ENCODE data around the gene TPD52L2.

- no peak for TF ChIP-seq CTCF (IDR thresholded peaks at IDR 0.05)
- no peak for TF ChIP-seq POLR2AphosphoS5 (IDR thresholded peaks at IDR 0.05)
These were observed 27.6 kb upstream of the TPD52L2 start for GRCh38 chr20:63837479-63837878.
